ENCODE measurements around the gene DAP. TPM values are rescaled to one million over a fixed set of nuclear protein-coding genes. Genes with fewer than 3 reads are reported as not detected.

Gene DAP
- polyA plus RNA-seq, 1 donor (not counting 4 experiments of a cell fraction or from before 2014, with no cell fraction given) = 30.4 TPM

DNA sequence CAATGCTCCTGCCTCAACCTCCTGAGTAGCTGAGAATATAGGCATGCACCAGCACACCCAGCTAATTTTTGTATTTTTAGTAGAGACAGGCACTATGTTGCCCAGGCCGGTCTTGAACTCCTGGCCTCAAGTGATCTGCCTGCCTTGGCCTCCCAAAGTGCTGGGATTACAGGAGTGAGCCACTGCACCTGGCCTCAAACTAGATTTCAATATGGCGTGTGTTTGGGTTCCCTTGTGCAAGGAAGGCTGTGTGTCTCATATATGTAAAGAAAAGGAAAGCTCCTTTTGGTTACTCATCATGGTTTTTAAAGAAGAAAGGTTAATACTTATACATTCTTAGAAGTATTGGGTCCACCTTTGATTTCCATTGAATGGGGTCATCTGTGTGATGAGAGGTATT, 126.5 kb downstream of the DAP start:
- no peaks in the 10 kb centered on the region for H3K36me3 ChIP-seq (ENCODE audit: control insufficient read depth in 2 of 2, extremely low read depth in 1 of 2, insufficient read depth in 2 of 2, low read length in 2 of 2)
- H3K79me2 ChIP-seq (ENCODE audit: control insufficient read depth, insufficient read depth, low read length) = peaks cover 3% of the 10 kb centered on the region
- H3K4me1 ChIP-seq (ENCODE audit: control insufficient read depth, extremely low read depth, insufficient read depth, low read length) = peaks cover 15% of the 10 kb centered on the region
- no peak overlapping the region for H3K4me2 ChIP-seq (ENCODE audit: control insufficient read depth, extremely low read depth, insufficient read depth, low read depth, low read length)
- H4K20me1 ChIP-seq (ENCODE audit: control insufficient read depth, extremely low read depth, insufficient read depth, low read length) = no peaks in the 10 kb centered on the region
- dilution Hi-C loops (cut with MboI; ENCODE audit: extremely low pct_ligation_motif_present, low sequenced_read_pairs) = no loop called here
- no peak for FAIRE-seq
- peaks cover 4% of the 10 kb centered on the region for H3K9me3 ChIP-seq (ENCODE audit: control insufficient read depth, low read depth, low read length)
- no peak for TF ChIP-seq EZH2 (IDR thresholded peaks at IDR 0.05; ENCODE audit: low read length)
- TF ChIP-seq, protein P1, sequence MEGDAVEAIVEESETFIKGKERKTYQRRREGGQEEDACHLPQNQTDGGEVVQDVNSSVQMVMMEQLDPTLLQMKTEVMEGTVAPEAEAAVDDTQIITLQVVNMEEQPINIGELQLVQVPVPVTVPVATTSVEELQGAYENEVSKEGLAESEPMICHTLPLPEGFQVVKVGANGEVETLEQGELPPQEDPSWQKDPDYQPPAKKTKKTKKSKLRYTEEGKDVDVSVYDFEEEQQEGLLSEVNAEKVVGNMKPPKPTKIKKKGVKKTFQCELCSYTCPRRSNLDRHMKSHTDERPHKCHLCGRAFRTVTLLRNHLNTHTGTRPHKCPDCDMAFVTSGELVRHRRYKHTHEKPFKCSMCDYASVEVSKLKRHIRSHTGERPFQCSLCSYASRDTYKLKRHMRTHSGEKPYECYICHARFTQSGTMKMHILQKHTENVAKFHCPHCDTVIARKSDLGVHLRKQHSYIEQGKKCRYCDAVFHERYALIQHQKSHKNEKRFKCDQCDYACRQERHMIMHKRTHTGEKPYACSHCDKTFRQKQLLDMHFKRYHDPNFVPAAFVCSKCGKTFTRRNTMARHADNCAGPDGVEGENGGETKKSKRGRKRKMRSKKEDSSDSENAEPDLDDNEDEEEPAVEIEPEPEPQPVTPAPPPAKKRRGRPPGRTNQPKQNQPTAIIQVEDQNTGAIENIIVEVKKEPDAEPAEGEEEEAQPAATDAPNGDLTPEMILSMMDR (optimal IDR thresholded peaks at IDR 0.05 in 1 of 3, IDR thresholded peaks at IDR 0.05 in 1 of 3, conservative IDR thresholded peaks at IDR 0.05 in 1 of 3; ENCODE audit: extremely low read depth in 1 of 3, insufficient read depth in 2 of 3, low read length in 3 of 3) = no peak
- no peaks in the 10 kb centered on the region for H3K9me1 ChIP-seq (ENCODE audit: control insufficient read depth, extremely low read depth, insufficient read depth, low read length)
- H3K4me3 ChIP-seq (ENCODE audit: control insufficient read depth in 2 of 3, extremely low read depth in 1 of 3, insufficient read depth in 2 of 3, low read depth in 1 of 3, low read length in 3 of 3) = no peak overlapping the region
- H3K27ac ChIP-seq (ENCODE audit: control insufficient read depth, insufficient read depth, low read length) = no peak overlapping the region
- no peaks in the 10 kb centered on the region for H3K27me3 ChIP-seq (ENCODE audit: control insufficient read depth, extremely low read depth, insufficient read depth, low read length)
- H2AFZ ChIP-seq (ENCODE audit: control insufficient read depth, low read length) = no peak overlapping the region
- H3K9ac ChIP-seq (ENCODE audit: control insufficient read depth, extremely low read depth, insufficient read depth, low read length) = no peak overlapping the region
- no peak for DNase-seq (ENCODE audit: low read depth, low spot score)

DNA sequence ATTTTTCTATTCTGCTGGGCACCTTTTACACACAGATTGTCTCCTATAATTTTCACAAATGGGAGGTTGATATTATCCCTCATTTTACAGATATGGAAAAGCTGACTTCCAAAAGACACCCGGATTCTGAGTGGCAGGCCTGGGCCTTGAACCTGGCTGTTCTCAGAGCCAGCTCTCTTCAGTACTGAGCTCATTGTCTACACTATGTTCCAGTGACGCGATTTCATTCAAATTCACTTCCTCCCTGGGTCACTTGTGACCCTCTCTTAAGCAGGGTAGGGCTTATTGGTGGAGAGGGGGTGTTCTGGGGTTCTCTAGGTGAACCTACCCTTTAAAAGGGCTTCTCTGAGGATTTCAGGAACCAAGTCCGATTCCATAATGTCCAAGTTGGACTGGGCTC, 127.0 kb downstream of the DAP start:
- H3K36me3 ChIP-seq (ENCODE audit: control insufficient read depth in 2 of 2, extremely low read depth in 1 of 2, insufficient read depth in 2 of 2, low read length in 2 of 2) = no peaks in the 10 kb centered on the region
- no peak overlapping the region for H2AFZ ChIP-seq (ENCODE audit: control insufficient read depth, low read length)
- H3K79me2 ChIP-seq (ENCODE audit: control insufficient read depth, insufficient read depth, low read length) = peaks cover 3% of the 10 kb centered on the region
- no peak overlapping the region for H3K4me2 ChIP-seq (ENCODE audit: control insufficient read depth, extremely low read depth, insufficient read depth, low read depth, low read length)
- no peaks in the 10 kb centered on the region for H4K20me1 ChIP-seq (ENCODE audit: control insufficient read depth, extremely low read depth, insufficient read depth, low read length)
- H3K9me1 ChIP-seq (ENCODE audit: control insufficient read depth, extremely low read depth, insufficient read depth, low read length) = no peaks in the 10 kb centered on the region
- no peak overlapping the region for H3K4me3 ChIP-seq (ENCODE audit: control insufficient read depth in 2 of 3, extremely low read depth in 1 of 3, insufficient read depth in 2 of 3, low read depth in 1 of 3, low read length in 3 of 3)
- no peaks in the 10 kb centered on the region for H3K27me3 ChIP-seq (ENCODE audit: control insufficient read depth, extremely low read depth, insufficient read depth, low read length)
- no peak overlapping the region for H3K9ac ChIP-seq (ENCODE audit: control insufficient read depth, extremely low read depth, insufficient read depth, low read length)
- dilution Hi-C loops (cut with MboI; ENCODE audit: extremely low pct_ligation_motif_present, low sequenced_read_pairs) = no loop called here
- H3K4me1 ChIP-seq (ENCODE audit: control insufficient read depth, extremely low read depth, insufficient read depth, low read length) = peaks cover 15% of the 10 kb centered on the region
- no peak for DNase-seq (ENCODE audit: low read depth, low spot score)
- H3K27ac ChIP-seq (ENCODE audit: control insufficient read depth, insufficient read depth, low read length) = no peak overlapping the region
- peaks cover 7% of the 10 kb centered on the region for H3K9me3 ChIP-seq (ENCODE audit: control insufficient read depth, low read depth, low read length)
- no peak for TF ChIP-seq EZH2 (IDR thresholded peaks at IDR 0.05; ENCODE audit: low read length)
- TF ChIP-seq, protein P1 (optimal IDR thresholded peaks at IDR 0.05 in 1 of 3, IDR thresholded peaks at IDR 0.05 in 1 of 3, conservative IDR thresholded peaks at IDR 0.05 in 1 of 3; ENCODE audit: extremely low read depth in 1 of 3, insufficient read depth in 2 of 3, low read length in 3 of 3) = no peak
- no peak for FAIRE-seq

Data from keratinocyte (primary cell).